GM23338 (cell line): ENCODE results near the gene RNF207. TPM values are rescaled to one million over a fixed set of nuclear protein-coding genes. Genes with fewer than 3 reads are reported as not detected.
A peak's percentile ranks its signal among the peaks of the same experiment; 100 is the strongest.

Source experiments
- ATAC-seq: fragments of 200-7000 bp; cut with Tn5 transposase; 3 replicates; pipeline ENCODE4 v1.9.1; 2020
- DNase-seq: peaks from one replicate; pipeline ENCODE4 v3.0.0-alpha.2; 2015; ENCODE audit warnings: low spot score
- H2AFZ ChIP-seq: fragments of 200-600 bp; sonication (generic); 2 replicates; pipeline ENCODE4 v1.8.0; 2016; ENCODE audit warnings: antibody characterized with exemption, mild to moderate bottlenecking, moderate library complexity
- H3F3A ChIP-seq: fragments of 200-600 bp; sonication (generic); replicated peaks from 2 replicates; pipeline ENCODE4 v1.8.0; 2017; ENCODE audit warnings: antibody characterized with exemption, mixed run types, low read depth
- H3K27ac ChIP-seq: fragments of 200-600 bp; sonication (generic); 2 replicates; pipeline ENCODE4 v1.6.1; 2016; ENCODE audit warnings: low read depth
- H3K27me3 ChIP-seq: fragments of 200-600 bp; sonication (generic); 2 replicates; pipeline ENCODE4 v1.8.0; 2016; ENCODE audit warnings: mild to moderate bottlenecking, mixed run types, moderate library complexity; ENCODE audit not compliant: insufficient read depth
- H3K36me3 ChIP-seq: fragments of 200-600 bp; sonication (generic); 2 replicates; pipeline ENCODE4 v1.8.0; 2016; ENCODE audit warnings: mild to moderate bottlenecking; ENCODE audit not compliant: insufficient read depth
- H3K4me1 ChIP-seq: fragments of 200-600 bp; sonication (generic); 2 replicates; pipeline ENCODE4 v1.8.0; 2016; ENCODE audit warnings: mild to moderate bottlenecking, moderate library complexity; ENCODE audit not compliant: insufficient read depth
- H3K4me2 ChIP-seq: fragments of 200-600 bp; sonication (generic); 2 replicates; pipeline ENCODE4 v1.7.1; 2017; ENCODE audit warnings: mixed run types
- H3K4me3 ChIP-seq: fragments of 200-600 bp; sonication (generic); 2 replicates; pipeline ENCODE4 v1.6.1; 2016; ENCODE audit warnings: mixed run types
- H3K79me2 ChIP-seq: fragments of 200-600 bp; sonication (generic); replicated peaks from 2 replicates; pipeline ENCODE4 v1.8.0; 2017; ENCODE audit warnings: mild to moderate bottlenecking; ENCODE audit not compliant: insufficient read depth
- H3K9me2 ChIP-seq: fragments of 200-600 bp; sonication (generic); 2 replicates; pipeline ENCODE4 v1.8.0; 2017; ENCODE audit not compliant: insufficient read depth
- H4K20me1 ChIP-seq: fragments of 200-600 bp; sonication (generic); replicated peaks from 2 replicates; pipeline ENCODE4 v1.8.0; 2017; ENCODE audit warnings: mild to moderate bottlenecking; ENCODE audit not compliant: insufficient read depth
- H3K27ac Mint-ChIP-seq: 2 replicates; pipeline ENCODE4 v1.8.0; 2020; ENCODE audit warnings: inconsistent platforms, mild to moderate bottlenecking, moderate library complexity, mixed read lengths
- H3K27me3 Mint-ChIP-seq: 3 replicates; pipeline ENCODE4 v1.8.0; 2022; ENCODE audit warnings: low read depth, mild to moderate bottlenecking, moderate library complexity, mixed read lengths, inconsistent platforms; ENCODE audit not compliant: insufficient read depth, poor library complexity
- H3K36me3 Mint-ChIP-seq: 3 replicates; pipeline ENCODE4 v1.8.0; 2021; ENCODE audit warnings: low read depth, mild to moderate bottlenecking, inconsistent platforms, moderate library complexity, mixed read lengths
- H3K4me1 Mint-ChIP-seq: 3 replicates; pipeline ENCODE4 v1.8.0; 2020; ENCODE audit warnings: mild to moderate bottlenecking, inconsistent platforms, mixed read lengths
- H3K4me3 Mint-ChIP-seq: 3 replicates; pipeline ENCODE4 v1.8.0; 2021; ENCODE audit warnings: moderate library complexity, mild to moderate bottlenecking, inconsistent platforms, mixed read lengths
- H3K9me3 Mint-ChIP-seq: 3 replicates; pipeline ENCODE4 v1.8.0; 2020; ENCODE audit warnings: moderate library complexity, mild to moderate bottlenecking, inconsistent platforms, mixed read lengths
- POLR2AphosphoS5 ChIP-seq: IDR thresholded peaks from 2 replicates; pipeline ENCODE4 v1.6.1; 2016; ENCODE audit warnings: antibody characterized with exemption, low read depth
- REST ChIP-seq: IDR thresholded peaks from one replicate; pipeline ENCODE4 v1.6.1; 2018; ENCODE audit warnings: antibody characterized with exemption; ENCODE audit not compliant: unreplicated experiment
- ZNF331 ChIP-seq: fragments of 250-450 bp; sonication (Bioruptor Pico); IDR thresholded peaks from 2 replicates; pipeline ENCODE4 v1.5.0; 2020; ENCODE audit warnings: low read depth, mild to moderate bottlenecking, moderate library complexity
- polyA plus RNA-seq: library from polyadenylated mRNA; unstranded; fragments of >200 nt; fragmentation: Nextera tagmentation; extraction: Ambion mirVana; gene quantifications from 2 replicates; pipeline ENCODE4 v1.2.1, GENCODE V29; 2016
- total RNA-seq: library from RNA; depleted of rRNA; stranded (reverse); fragments of >200 nt; shearing (Covaris generic); gene quantifications from 2 replicates; pipeline ENCODE4 v1.2.3, GENCODE V29; 2014
- TF ChIP-seq, protein P1 (sequence below), 2 experiments: fragments of 200-600 bp in 1 of 2; sonication (generic) in 1 of 2; conservative IDR thresholded peaks; 2 replicates each; pipeline versions ENCODE4 v1.5.1 to v1.6.1; 2016 to 2017; ENCODE audit warnings: antibody characterized with exemption in 2 of 2, low read depth in 2 of 2, mild to moderate bottlenecking in 2 of 2, moderate library complexity in 1 of 2
- TF ChIP-seq, protein P2 (sequence below): fragments of 250-450 bp; sonication (Bioruptor Pico); IDR thresholded peaks from 2 replicates; pipeline ENCODE4 v1.5.0; 2020; ENCODE audit warnings: mild to moderate bottlenecking, moderate library complexity

The RNF207 gene
- total and polyA plus RNA-seq, 2 experiments from 2014 or later, result 1.7 to 2.9 TPM

DNA sequence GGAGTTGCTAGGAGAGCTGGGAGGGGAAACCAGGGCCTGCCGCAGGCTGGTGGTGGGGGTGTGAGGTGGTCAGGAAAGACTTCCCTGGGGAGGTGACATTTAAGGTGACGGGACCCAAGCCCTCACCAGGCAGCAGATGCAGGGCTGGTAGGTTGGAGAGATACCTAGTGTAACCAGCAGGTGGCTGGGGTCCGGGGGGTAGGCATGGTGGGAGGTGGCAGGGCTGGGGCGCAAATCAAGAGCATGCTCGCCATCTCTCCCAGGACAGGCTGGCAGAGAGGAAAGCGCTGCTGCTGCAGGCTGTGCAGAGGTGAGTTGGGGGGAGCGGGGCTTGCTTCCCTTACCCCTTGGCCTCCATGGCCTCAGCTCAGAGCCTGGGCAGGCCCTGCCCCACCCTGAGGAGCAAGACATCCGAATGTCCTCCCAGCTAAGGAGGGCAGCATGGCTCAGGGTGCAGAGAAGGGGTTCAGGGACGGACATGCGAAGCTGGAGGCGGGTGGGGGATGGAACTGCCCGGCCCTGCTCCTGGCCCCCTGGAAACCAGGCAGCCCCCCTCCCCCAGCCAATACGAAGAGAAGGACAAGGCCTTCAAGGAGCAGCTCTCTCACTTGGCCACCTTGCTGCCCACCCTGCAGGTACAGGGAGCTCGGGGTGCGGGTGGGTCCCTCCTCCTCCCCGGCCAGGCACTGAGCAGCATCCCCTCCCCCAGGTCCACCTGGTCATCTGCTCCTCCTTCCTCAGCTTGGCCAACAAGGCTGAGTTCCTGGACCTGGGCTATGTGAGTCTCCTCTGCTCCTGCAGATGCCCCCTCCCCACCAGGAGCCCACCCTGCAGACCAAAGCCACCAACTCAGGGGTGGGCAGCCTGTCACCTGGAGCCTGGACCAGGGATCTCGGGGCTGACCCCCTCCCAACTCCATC lies 4.0 kb downstream of the RNF207 start:
- Histone ChIP-seq H3K36me3 (no peaks in the 10 kb centered on the region), H3K4me3 (peak overlapping the region; percentile 55), H2AFZ (peak overlapping the region; percentile 78), H3K27me3 (peaks cover 48% of the 10 kb centered on the region), H3K9me2 (no peaks in the 10 kb centered on the region), H3F3A (0 out of 2 replicates have a peak, but pooled peaks cover 8% of the 10 kb centered on the region), H4K20me1 (no peaks in the 10 kb centered on the region), H3K4me2 (peak overlapping the region; percentile 85), H3K4me1 (peaks cover 27% of the 10 kb centered on the region), H3K79me2 (no peaks in the 10 kb centered on the region), H3K27ac (no peak overlapping the region)
- peak overlapping the region; percentile 66 for H3K4me3 Mint-ChIP-seq
- TF ChIP-seq, protein P1, sequence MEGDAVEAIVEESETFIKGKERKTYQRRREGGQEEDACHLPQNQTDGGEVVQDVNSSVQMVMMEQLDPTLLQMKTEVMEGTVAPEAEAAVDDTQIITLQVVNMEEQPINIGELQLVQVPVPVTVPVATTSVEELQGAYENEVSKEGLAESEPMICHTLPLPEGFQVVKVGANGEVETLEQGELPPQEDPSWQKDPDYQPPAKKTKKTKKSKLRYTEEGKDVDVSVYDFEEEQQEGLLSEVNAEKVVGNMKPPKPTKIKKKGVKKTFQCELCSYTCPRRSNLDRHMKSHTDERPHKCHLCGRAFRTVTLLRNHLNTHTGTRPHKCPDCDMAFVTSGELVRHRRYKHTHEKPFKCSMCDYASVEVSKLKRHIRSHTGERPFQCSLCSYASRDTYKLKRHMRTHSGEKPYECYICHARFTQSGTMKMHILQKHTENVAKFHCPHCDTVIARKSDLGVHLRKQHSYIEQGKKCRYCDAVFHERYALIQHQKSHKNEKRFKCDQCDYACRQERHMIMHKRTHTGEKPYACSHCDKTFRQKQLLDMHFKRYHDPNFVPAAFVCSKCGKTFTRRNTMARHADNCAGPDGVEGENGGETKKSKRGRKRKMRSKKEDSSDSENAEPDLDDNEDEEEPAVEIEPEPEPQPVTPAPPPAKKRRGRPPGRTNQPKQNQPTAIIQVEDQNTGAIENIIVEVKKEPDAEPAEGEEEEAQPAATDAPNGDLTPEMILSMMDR (conservative IDR thresholded peaks at IDR 0.05; ENCODE audit: low read depth in 2 of 2), result peak; percentile 44 to 49
- 0 out of 2 replicates have a peak, but pooled peaks have one; percentile 5 for TF ChIP-seq POLR2AphosphoS5
- no peak for TF ChIP-seq ZNF331
- H3K9me3 Mint-ChIP-seq, result no peaks in the 10 kb centered on the region; the same call in 2 of the 3 replicates
- H3K4me1 Mint-ChIP-seq, result peaks cover 22% of the 10 kb centered on the region
- H3K36me3 Mint-ChIP-seq, result no peaks in the 10 kb centered on the region
- H3K27ac Mint-ChIP-seq, result no peak overlapping the region
- ATAC-seq (peak; percentile 4), DNase-seq (peak; percentile 70)
- H3K27me3 Mint-ChIP-seq, result peaks cover 40% of the 10 kb centered on the region

DNA sequence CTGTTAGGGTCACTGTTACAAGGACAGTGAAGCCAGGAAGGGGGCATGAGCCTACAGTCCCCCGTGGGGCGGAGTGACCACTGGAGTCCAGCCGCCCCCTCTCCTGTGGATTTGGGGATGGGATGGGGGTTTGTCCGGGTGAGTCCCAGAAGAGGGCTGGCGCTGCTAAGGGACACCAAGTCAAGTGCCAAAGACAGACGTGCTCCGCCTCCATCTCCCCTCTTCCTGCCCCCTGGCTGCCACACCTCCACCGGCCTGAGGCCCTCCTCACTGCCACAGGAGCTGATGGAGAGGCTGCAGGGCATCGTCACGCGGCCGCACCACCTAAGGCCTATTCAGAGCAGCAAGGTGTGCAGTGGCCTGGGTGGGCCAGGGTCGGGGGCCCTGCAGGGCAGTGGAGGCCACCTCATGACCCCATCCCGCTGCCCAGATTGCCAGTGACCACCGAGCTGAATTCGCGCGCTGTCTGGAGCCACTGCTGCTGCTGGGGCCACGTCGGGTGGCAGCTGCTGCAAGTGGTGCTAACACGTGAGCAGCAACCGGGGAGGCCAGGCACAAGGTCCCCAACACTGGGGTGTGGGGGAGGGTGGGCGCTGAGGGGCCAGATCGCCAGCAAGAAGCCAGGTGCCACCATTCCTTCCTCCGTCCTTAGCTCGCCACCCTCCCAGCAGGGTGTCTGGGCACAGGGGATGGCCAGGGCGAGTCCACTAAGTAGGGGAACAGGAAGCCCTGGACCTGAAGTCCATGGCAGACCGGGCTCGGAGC lies 4.9 kb downstream of the RNF207 start:
- H3K4me3 ChIP-seq, result no peak overlapping the region
- H3K9me2 ChIP-seq, result no peaks in the 10 kb centered on the region
- DNase-seq, result no peak
- no peak overlapping the region for H3K4me3 Mint-ChIP-seq
- H3K27me3 ChIP-seq, result peaks cover 43% of the 10 kb centered on the region
- peaks cover 27% of the 10 kb centered on the region for H3K4me1 ChIP-seq
- peaks cover 35% of the 10 kb centered on the region for H3K27me3 Mint-ChIP-seq
- H3K27ac ChIP-seq, result no peak overlapping the region
- no peak overlapping the region for H3K4me2 ChIP-seq
- H3K4me1 Mint-ChIP-seq, result peaks cover 22% of the 10 kb centered on the region
- no peaks in the 10 kb centered on the region for H3K79me2 ChIP-seq
- H3K36me3 Mint-ChIP-seq, result no peaks in the 10 kb centered on the region
- 0 out of 2 replicates have a peak, but pooled peaks cover 5% of the 10 kb centered on the region for H3F3A ChIP-seq
- no peak for ATAC-seq
- H3K36me3 ChIP-seq, result no peaks in the 10 kb centered on the region
- H3K9me3 Mint-ChIP-seq, result no peaks in the 10 kb centered on the region; the same call in 2 of the 3 replicates
- no peak overlapping the region for H2AFZ ChIP-seq
- H3K27ac Mint-ChIP-seq, result no peak overlapping the region
- H4K20me1 ChIP-seq, result no peaks in the 10 kb centered on the region
- TF ChIP-seq, protein P2, sequence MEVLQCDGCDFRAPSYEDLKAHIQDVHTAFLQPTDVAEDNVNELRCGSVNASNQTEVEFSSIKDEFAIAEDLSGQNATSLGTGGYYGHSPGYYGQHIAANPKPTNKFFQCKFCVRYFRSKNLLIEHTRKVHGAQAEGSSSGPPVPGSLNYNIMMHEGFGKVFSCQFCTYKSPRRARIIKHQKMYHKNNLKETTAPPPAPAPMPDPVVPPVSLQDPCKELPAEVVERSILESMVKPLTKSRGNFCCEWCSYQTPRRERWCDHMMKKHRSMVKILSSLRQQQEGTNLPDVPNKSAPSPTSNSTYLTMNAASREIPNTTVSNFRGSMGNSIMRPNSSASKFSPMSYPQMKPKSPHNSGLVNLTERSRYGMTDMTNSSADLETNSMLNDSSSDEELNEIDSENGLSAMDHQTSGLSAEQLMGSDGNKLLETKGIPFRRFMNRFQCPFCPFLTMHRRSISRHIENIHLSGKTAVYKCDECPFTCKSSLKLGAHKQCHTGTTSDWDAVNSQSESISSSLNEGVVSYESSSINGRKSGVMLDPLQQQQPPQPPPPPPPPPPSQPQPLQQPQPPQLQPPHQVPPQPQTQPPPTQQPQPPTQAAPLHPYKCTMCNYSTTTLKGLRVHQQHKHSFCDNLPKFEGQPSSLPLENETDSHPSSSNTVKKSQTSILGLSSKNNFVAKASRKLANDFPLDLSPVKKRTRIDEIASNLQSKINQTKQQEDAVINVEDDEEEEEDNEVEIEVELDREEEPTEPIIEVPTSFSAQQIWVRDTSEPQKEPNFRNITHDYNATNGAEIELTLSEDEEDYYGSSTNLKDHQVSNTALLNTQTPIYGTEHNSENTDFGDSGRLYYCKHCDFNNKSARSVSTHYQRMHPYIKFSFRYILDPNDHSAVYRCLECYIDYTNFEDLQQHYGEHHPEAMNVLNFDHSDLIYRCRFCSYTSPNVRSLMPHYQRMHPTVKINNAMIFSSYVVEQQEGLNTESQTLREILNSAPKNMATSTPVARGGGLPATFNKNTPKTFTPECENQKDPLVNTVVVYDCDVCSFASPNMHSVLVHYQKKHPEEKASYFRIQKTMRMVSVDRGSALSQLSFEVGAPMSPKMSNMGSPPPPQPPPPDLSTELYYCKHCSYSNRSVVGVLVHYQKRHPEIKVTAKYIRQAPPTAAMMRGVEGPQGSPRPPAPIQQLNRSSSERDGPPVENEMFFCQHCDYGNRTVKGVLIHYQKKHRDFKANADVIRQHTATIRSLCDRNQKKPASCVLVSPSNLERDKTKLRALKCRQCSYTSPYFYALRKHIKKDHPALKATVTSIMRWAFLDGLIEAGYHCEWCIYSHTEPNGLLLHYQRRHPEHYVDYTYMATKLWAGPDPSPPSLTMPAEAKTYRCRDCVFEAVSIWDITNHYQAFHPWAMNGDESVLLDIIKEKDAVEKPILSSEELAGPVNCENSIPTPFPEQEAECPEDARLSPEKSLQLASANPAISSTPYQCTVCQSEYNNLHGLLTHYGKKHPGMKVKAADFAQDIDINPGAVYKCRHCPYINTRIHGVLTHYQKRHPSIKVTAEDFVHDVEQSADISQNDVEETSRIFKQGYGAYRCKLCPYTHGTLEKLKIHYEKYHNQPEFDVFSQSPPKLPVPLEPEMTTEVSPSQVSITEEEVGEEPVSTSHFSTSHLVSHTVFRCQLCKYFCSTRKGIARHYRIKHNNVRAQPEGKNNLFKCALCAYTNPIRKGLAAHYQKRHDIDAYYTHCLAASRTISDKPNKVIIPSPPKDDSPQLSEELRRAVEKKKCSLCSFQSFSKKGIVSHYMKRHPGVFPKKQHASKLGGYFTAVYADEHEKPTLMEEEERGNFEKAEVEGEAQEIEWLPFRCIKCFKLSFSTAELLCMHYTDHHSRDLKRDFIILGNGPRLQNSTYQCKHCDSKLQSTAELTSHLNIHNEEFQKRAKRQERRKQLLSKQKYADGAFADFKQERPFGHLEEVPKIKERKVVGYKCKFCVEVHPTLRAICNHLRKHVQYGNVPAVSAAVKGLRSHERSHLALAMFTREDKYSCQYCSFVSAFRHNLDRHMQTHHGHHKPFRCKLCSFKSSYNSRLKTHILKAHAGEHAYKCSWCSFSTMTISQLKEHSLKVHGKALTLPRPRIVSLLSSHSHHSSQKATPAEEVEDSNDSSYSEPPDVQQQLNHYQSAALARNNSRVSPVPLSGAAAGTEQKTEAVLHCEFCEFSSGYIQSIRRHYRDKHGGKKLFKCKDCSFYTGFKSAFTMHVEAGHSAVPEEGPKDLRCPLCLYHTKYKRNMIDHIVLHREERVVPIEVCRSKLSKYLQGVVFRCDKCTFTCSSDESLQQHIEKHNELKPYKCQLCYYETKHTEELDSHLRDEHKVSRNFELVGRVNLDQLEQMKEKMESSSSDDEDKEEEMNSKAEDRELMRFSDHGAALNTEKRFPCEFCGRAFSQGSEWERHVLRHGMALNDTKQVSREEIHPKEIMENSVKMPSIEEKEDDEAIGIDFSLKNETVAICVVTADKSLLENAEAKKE (CRISPR knock-in tag), result no peak
- no peak for TF ChIP-seq REST
